ENCODE data around the gene LEUTX.

Gene LEUTX

GRCh38 chr19:39740395-39740794 is 38.3 kb upstream of the LEUTX start:
- Histone ChIP-seq H3K4me3 (ENCODE audit: low read depth, low read length, poor library complexity, severe bottlenecking) (no peak overlapping the region), H3K4me1 (ENCODE audit: insufficient read depth, low read length, severe bottlenecking) (no peaks in the 10 kb centered on the region), H3K36me3 (ENCODE audit: insufficient read depth, low read length) (no peaks in the 10 kb centered on the region), H3K27ac (ENCODE audit: low read depth, low read length, poor library complexity, severe bottlenecking) (no peak overlapping the region), H4K20me1 (ENCODE audit: insufficient read depth, low read length) (no peaks in the 10 kb centered on the region), H3K27me3 (ENCODE audit: insufficient read depth, low read length) (peaks cover 6% of the 10 kb centered on the region; the same call in 1 of the 2 replicates), H3K9ac (ENCODE audit: low read length) (no peak overlapping the region), H3F3A (ENCODE audit: insufficient read depth, low read length) (no peaks in the 10 kb centered on the region), H3K9me2 (ENCODE audit: low read depth, low read length) (no peaks in the 10 kb centered on the region), H2AFZ (ENCODE audit: low read length) (no peak overlapping the region), H3K9me3 (ENCODE audit: low read length) (no peaks in the 10 kb centered on the region), H3K4me2 (ENCODE audit: low read length) (no peak overlapping the region), H3K79me2 (ENCODE audit: insufficient read depth, low read length) (no peaks in the 10 kb centered on the region)
- TF ChIP-seq EZH2 (IDR thresholded peaks at IDR 0.05; ENCODE audit: borderline replicate concordance, low read length), result no peak
- TF ChIP-seq CTCF (IDR thresholded peaks at IDR 0.05; ENCODE audit: low read length), result no peak

- no peak for TF ChIP-seq EZH2 (IDR thresholded peaks at IDR 0.05; ENCODE audit: borderline replicate concordance, low read length)
- TF ChIP-seq CTCF (IDR thresholded peaks at IDR 0.05; ENCODE audit: low read length), result no peak
- no peaks in the 10 kb centered on the region for H3F3A ChIP-seq (ENCODE audit: insufficient read depth, low read length)
- no peak overlapping the region for H3K4me2 ChIP-seq (ENCODE audit: low read length)
- no peaks in the 10 kb centered on the region for H3K9me3 ChIP-seq (ENCODE audit: low read length)
- no peaks in the 10 kb centered on the region for H3K27me3 ChIP-seq (ENCODE audit: insufficient read depth, low read length)
- no peak overlapping the region for H2AFZ ChIP-seq (ENCODE audit: low read length)
- no peak overlapping the region for H3K9ac ChIP-seq (ENCODE audit: low read length)
- H3K9me2 ChIP-seq (ENCODE audit: low read depth, low read length), result no peaks in the 10 kb centered on the region
- H3K27ac ChIP-seq (ENCODE audit: low read depth, low read length, poor library complexity, severe bottlenecking), result no peak overlapping the region
- no peaks in the 10 kb centered on the region for H4K20me1 ChIP-seq (ENCODE audit: insufficient read depth, low read length)
- no peaks in the 10 kb centered on the region for H3K4me1 ChIP-seq (ENCODE audit: insufficient read depth, low read length, severe bottlenecking)
- no peak overlapping the region for H3K4me3 ChIP-seq (ENCODE audit: low read depth, low read length, poor library complexity, severe bottlenecking)
- no peaks in the 10 kb centered on the region for H3K79me2 ChIP-seq (ENCODE audit: insufficient read depth, low read length)
- no peaks in the 10 kb centered on the region for H3K36me3 ChIP-seq (ENCODE audit: insufficient read depth, low read length)
These were observed 33.0 kb upstream of the LEUTX start for GRCh38 chr19:39745643-39746042.

GRCh38 chr19:39746836-39747529 is 31.7 kb upstream of the LEUTX start:
- Histone ChIP-seq H3K9me2 (ENCODE audit: low read depth, low read length) (no peaks in the 10 kb centered on the region), H3K27me3 (ENCODE audit: insufficient read depth, low read length) (no peaks in the 10 kb centered on the region), H3K9ac (ENCODE audit: low read length) (no peak overlapping the region), H2AFZ (ENCODE audit: low read length) (no peak overlapping the region), H3K4me1 (ENCODE audit: insufficient read depth, low read length, severe bottlenecking) (no peaks in the 10 kb centered on the region), H4K20me1 (ENCODE audit: insufficient read depth, low read length) (no peaks in the 10 kb centered on the region), H3K9me3 (ENCODE audit: low read length) (no peaks in the 10 kb centered on the region), H3K79me2 (ENCODE audit: insufficient read depth, low read length) (no peaks in the 10 kb centered on the region), H3F3A (ENCODE audit: insufficient read depth, low read length) (no peaks in the 10 kb centered on the region), H3K27ac (ENCODE audit: low read depth, low read length, poor library complexity, severe bottlenecking) (no peak overlapping the region), H3K36me3 (ENCODE audit: insufficient read depth, low read length) (no peaks in the 10 kb centered on the region), H3K4me3 (ENCODE audit: low read depth, low read length, poor library complexity, severe bottlenecking) (no peak overlapping the region), H3K4me2 (ENCODE audit: low read length) (no peak overlapping the region)
- TF ChIP-seq CTCF (IDR thresholded peaks at IDR 0.05; ENCODE audit: low read length), result no peak
- no peak for TF ChIP-seq EZH2 (IDR thresholded peaks at IDR 0.05; ENCODE audit: borderline replicate concordance, low read length)
